Prostate gland (tissue), 2 donors: Measurements from ENCODE around the gene SYT2. TPM values are rescaled to one million over a fixed set of nuclear protein-coding genes. Genes with fewer than 3 reads are reported as not detected.

Experiments
- DNase-seq: peaks from one replicate; pipeline ENCODE4 v3.0.0-alpha.2; 2019; ENCODE audit warnings: low spot score
- H3K27ac ChIP-seq, 2 donors: fragments of 200-600 bp; sonication (generic); 2 replicates each; pipeline ENCODE4 v1.5.1; 2017 to 2019
- H3K27me3 ChIP-seq: fragments of 200-600 bp; sonication (generic); replicated peaks from 2 replicates; pipeline ENCODE4 v1.5.1; 2019; ENCODE audit not compliant: insufficient read depth
- H3K36me3 ChIP-seq, 2 donors: fragments of 200-600 bp; sonication (generic); 1 replicate in 1 of 2; 2 replicates in 1 of 2; pipeline versions ENCODE4 v1.5.1 to v1.8.1; 2017 to 2019
- H3K4me1 ChIP-seq: fragments of 200-600 bp; sonication (generic); replicated peaks from 2 replicates; pipeline ENCODE4 v1.5.1; 2019
- H3K4me3 ChIP-seq, 2 donors: fragments of 200-600 bp; sonication (generic); 2 replicates each; pipeline ENCODE4 v1.5.1; 2017 to 2019
- H3K9me3 ChIP-seq: fragments of 200-600 bp; sonication (generic); 2 replicates; pipeline ENCODE4 v1.5.1; 2017
- POLR2A ChIP-seq: fragments of 450-650 bp; IDR thresholded peaks from one replicate; pipeline ENCODE4 v1.6.1; 2016; ENCODE audit warnings: antibody characterized with exemption, mild to moderate bottlenecking
- POLR2AphosphoS5 ChIP-seq: sonication (generic); formaldehyde crosslinking; IDR thresholded peaks from one replicate; pipeline ENCODE4 v1.6.1; 2017; ENCODE audit warnings: antibody characterized with exemption
- WGBS: methylation state at CpG from one replicate; pipeline ENCODE4 v1.1.5; 2018; 5-methylcytosine and 5-hydroxymethylcytosine counted together
- intact Hi-C: fragments of 100-400 bp; cut with DNase I; formaldehyde crosslinking; loops from one replicate; pipeline ENCODE4 v1.14.2; 2022
- total RNA-seq, 2 donors: library from RNA; depleted of rRNA; stranded (reverse); fragments of >200 nt; gene quantifications; one replicate each; pipeline ENCODE4 v1.1.0, GENCODE V29; 2016
- TF ChIP-seq, protein P1 (sequence below), 4 experiments: fragments of 200-600 bp in 2 of 4; fragments of 450-650 bp in 2 of 4; sonication (generic) in 2 of 4; IDR thresholded peaks; 1 replicate in 3 of 4; 2 replicates in 1 of 4; pipeline ENCODE4 v1.5.1; 2016 to 2019; ENCODE audit warnings: antibody characterized with exemption in 4 of 4, mild to moderate bottlenecking in 2 of 4, moderate library complexity in 2 of 4

The SYT2 gene
- total RNA-seq, 2 donors from 2014 or later: 0.09 to 7.1 TPM

DNA sequence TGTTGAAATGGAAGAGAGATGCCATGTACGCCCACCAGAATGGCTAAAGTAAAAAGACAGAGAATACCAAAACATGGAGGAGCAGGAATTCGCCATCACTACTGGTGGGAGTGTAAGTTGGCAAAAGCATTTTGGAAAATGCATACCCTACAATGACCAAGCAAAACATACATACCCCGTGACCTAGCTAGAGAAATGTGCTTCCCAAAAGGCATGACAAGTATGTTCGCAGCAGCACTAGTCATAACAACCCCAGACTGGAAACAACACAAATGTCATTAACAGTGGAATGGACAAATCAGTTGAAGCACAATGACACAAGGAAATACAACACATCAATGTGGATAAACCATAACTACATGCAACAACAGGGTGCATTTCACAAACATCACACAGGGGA is 27.2 kb downstream of the SYT2 start:
- intact Hi-C loops: no loop called here
- no peak for DNase-seq
- H3K9me3 ChIP-seq: no peaks in the 10 kb centered on the region
- H3K4me1 ChIP-seq: no peaks in the 10 kb centered on the region
- H3K27ac ChIP-seq: no peak overlapping the region
- TF ChIP-seq, protein P1, sequence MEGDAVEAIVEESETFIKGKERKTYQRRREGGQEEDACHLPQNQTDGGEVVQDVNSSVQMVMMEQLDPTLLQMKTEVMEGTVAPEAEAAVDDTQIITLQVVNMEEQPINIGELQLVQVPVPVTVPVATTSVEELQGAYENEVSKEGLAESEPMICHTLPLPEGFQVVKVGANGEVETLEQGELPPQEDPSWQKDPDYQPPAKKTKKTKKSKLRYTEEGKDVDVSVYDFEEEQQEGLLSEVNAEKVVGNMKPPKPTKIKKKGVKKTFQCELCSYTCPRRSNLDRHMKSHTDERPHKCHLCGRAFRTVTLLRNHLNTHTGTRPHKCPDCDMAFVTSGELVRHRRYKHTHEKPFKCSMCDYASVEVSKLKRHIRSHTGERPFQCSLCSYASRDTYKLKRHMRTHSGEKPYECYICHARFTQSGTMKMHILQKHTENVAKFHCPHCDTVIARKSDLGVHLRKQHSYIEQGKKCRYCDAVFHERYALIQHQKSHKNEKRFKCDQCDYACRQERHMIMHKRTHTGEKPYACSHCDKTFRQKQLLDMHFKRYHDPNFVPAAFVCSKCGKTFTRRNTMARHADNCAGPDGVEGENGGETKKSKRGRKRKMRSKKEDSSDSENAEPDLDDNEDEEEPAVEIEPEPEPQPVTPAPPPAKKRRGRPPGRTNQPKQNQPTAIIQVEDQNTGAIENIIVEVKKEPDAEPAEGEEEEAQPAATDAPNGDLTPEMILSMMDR (IDR thresholded peaks at IDR 0.05): no peak
- TF ChIP-seq POLR2AphosphoS5: no peak
- TF ChIP-seq POLR2A: no peak
- no peaks in the 10 kb centered on the region for H3K36me3 ChIP-seq
- no peaks in the 10 kb centered on the region for H3K27me3 ChIP-seq
- 91% methylated on average over 4 of the region's 4 CpGs for WGBS
- H3K4me3 ChIP-seq: no peak overlapping the region

GRCh38 chr1:202682477-202682876 is 27.8 kb downstream of the SYT2 start:
- Histone ChIP-seq H3K9me3 (no peaks in the 10 kb centered on the region), H3K36me3 (no peaks in the 10 kb centered on the region), H3K4me1 (no peaks in the 10 kb centered on the region), H3K27ac (no peak overlapping the region), H3K27me3 (no peaks in the 10 kb centered on the region), H3K4me3 (no peak overlapping the region)
- TF ChIP-seq, protein P1 (IDR thresholded peaks at IDR 0.05): no peak
- TF ChIP-seq POLR2A: no peak
- TF ChIP-seq POLR2AphosphoS5: no peak
- DNase-seq: no peak
- 91% methylated on average over 9 of the region's 9 CpGs for WGBS
- intact Hi-C loops: no loop called here

DNA sequence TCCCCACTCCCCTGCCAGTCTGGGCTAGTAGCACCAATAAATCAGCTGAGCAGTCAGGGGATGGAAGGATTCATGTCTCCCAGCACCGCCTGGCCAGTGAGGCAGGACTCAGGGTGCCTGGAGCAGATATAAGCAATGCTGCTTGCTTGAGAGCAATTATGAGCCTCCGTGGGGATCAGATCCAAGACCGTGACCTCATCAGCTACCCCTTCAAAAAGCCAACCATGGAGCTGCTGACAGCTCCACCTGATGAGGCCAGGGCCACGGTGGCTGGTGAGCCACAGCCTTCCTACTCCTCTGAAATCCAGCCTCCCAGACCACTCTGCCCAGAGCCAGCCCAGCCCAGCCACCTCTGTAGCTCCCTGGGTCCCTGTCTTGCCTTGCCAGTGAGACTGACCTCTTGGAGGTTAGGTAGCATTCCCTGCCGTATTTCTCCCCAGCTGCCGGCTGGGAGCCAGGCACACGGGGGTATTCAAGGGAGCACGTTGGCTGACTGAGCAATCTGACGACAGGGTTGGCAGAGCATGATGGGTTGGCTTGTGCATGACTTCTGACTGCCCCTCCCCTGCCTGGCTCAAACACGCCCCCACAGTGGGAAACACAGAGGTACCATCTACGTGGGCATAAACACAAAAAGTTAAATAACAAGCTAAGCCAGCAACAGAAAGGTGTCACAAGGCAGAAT is 28.4 kb downstream of the SYT2 start:
- H3K27ac ChIP-seq: no peak overlapping the region

DNA sequence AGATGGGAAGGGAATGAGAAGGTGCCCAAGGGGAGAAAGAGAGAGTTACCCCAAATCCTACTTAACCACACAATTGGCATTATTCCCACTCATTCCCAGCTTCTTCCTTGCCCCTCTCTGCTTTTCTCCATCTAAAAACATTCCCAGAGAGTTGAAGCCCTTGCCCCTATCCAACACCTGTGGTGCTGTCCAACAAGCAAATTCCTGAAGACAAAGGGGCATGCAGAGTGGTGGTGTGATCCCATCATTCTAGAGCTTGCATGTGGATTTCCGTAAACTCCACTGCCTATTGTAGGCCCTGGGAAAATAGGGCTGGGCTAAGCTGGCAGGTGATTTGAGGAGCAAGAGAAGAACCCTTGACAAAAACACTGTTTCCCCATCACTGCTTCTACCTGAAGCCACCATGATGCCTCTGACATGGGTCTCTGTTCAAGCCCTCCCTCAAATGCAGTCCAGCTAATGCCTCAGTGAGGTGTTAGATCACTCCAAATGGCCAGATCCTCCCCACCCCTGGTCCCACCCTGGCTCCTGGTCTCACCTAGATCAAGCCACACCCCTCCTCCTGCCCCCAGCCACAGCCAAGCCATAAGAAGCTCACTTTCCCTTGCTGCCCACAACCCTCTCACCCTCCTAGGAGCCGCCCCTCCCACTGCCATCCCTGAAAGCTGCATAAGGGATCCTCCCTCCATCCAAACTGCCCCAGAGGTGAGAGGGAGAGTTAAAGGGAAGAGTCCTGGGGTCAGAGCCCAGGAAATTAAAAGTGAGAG is 29.5 kb downstream of the SYT2 start:
- Histone ChIP-seq H3K36me3 (no peaks in the 10 kb centered on the region), H3K27ac (no peak overlapping the region), H3K4me3 (no peak overlapping the region), H3K9me3 (no peaks in the 10 kb centered on the region), H3K27me3 (no peaks in the 10 kb centered on the region), H3K4me1 (no peaks in the 10 kb centered on the region)
- 69% methylated on average over 2 of the region's 2 CpGs for WGBS
- intact Hi-C loops: no loop called here
- no peak for DNase-seq
- TF ChIP-seq POLR2AphosphoS5 (no peak), POLR2A (no peak)
- TF ChIP-seq, protein P1 (IDR thresholded peaks at IDR 0.05): no peak

More for the DNA sequence above, 28.4 kb downstream of the SYT2 start:
- Histone ChIP-seq H3K36me3 (no peaks in the 10 kb centered on the region), H3K4me3 (no peak overlapping the region), H3K27me3 (no peaks in the 10 kb centered on the region), H3K4me1 (no peaks in the 10 kb centered on the region), H3K9me3 (no peaks in the 10 kb centered on the region)
- intact Hi-C loops: no loop called here
- TF ChIP-seq, protein P1 (IDR thresholded peaks at IDR 0.05): no peak
- TF ChIP-seq POLR2A (no peak), POLR2AphosphoS5 (no peak)
- no peak for DNase-seq
- 71% methylated on average over 11 of the region's 11 CpGs for WGBS
